Activated CD4-positive, alpha-beta T cell treated with anti-CD3 and anti-CD28 coated beads, Interleukin-2, Interleukin-6, amounts not matched to agents 100 ng/mL and 50 ng/mL, durations not matched to agents 16 hours and 8 hours (primary cell): ENCODE data around the gene BMP6.

Source experiments
- DNase-seq: peaks from one replicate; pipeline ENCODE4 v3.0.0-alpha.2; 2020

BMP6 gene

DNA sequence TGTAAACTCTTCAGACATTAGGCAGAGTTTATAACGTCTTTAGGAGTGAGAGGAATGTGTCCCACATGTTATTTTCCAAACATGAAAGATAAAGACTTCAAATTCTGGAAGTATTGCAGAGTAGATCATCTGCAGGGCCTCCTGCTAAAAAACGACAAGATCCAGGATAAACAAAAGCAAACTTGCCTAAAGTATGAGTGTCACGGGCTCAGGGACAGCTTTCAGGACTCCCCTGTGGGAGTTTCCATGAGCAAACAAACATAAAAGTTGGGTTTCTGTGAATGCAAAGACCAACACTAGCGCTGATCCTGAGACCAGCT, 107.8 kb downstream of the BMP6 start:
- DNase-seq = no peak

DNA sequence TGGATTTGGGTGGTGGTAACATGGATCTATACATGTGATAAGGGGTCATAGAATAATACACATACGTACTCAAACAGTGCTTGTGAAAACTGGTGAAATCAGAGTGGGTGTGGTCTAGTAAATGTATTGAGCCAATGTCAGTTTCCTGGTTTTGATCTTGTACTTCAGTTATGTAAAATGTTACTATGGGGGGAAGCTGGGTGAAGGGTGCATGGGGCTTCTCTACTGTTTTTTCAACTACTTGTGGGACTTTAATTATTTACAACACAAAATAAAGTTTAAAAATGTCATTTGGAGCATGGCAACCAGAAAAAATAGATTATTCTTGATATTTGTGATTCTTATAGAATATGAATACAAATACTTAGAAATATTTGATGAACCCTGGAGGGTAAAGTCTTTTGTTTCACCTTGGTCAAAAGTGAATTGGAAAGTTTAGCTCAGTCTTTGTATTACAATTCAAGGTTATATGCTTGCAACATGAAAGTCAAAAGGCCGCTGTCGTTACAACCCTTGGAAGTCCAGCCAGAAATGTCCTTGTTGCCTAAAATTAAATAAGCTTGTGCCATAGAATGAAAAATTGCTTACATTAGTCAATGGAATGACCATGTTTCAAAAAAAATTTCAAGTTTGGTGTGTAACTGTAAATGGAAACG, 110.6 kb downstream of the BMP6 start:
- DNase-seq = no peak

DNA sequence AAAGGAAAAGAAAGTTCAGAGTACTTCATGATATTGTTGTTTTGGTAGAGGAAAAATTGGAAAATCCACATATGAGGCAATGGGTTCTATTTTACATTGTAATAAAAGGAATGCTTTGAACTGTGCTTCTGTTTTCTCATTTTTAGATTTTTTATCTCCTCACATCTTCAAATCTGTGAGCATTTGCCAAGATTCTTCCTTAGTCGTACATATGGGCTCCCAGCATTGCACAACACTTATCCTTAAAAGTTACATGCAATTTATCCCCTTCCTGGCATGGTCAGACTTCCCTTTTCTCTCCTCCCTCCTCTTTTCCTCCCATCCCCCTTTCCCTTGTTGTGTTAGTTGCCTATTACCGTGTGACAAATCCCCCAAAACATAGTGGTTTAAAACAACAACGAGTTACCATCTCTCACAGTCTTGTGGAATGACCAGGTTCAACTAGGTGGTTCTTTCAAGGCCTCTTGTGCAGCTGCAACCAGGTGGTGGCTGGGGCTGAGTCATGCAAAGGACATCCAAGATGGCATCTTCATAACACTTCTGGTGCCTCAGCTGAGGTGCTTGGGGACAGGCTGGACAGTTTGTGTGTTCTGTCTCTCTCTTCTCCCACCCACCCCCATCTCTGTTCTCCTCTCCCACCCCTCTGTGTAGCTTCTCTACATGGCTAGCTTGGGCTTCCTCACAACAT, 116.0 kb downstream of the BMP6 start:
- DNase-seq = no peak

DNA sequence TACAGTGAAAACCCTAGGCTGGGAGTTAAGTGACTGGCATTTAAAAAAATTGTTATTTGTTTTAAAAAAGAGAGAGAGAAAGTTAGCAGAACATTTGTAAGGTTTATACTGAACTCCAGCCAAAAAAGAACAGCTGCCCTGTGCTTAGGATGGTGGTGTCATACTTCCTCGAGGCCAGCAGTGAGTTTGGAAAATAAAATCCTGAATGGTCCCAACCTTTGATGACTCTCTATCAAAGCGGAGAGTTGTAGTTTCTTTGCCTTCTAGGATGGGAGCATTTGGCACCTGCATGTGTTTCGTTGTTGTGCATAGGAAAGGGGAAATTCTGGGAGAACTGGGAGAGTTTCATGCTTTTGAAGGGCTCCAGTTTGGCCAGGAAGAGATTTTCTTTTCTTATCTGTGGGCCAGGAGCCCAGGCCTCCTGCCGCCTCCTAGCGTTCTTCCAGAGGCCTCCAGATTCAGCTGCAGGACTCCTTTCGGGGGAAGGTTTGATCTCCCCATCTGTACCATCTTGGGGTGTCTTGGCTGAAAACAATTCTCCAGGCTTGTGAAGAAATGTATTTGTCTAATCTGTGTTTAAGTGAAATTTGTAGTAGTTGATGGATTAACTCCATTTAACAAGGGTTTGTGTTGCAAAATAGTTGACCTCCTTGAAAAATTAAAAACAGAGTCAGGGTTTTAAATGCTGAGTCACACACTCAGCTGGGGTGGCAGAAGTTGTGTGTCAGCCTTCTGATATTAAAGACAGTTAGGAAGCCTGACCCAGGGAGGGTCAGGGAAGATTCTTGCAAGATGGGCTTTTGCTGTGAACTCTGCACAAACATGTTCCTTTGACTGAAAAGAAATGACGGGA, 121.3 kb downstream of the BMP6 start:
- no peak for DNase-seq

DNA sequence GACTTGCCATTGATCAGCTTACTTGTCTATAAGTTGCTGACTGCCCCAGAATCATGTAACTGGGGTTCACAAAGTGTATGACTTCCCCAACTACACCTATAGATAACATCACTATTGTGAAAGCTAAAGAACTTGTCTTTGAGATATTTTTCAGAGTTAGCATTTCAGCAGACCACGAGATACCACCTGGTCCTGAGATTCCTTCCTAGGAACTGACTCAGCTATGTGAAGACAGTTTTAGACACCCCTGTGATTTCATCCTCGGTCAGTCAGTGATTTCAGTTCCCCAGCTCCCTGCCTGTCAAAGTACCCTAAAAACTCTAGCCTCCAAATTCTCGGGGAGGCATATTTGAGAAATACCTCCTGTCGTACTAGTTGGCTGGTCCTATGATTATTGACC, 122.3 kb downstream of the BMP6 start:
- no peak for DNase-seq

DNA sequence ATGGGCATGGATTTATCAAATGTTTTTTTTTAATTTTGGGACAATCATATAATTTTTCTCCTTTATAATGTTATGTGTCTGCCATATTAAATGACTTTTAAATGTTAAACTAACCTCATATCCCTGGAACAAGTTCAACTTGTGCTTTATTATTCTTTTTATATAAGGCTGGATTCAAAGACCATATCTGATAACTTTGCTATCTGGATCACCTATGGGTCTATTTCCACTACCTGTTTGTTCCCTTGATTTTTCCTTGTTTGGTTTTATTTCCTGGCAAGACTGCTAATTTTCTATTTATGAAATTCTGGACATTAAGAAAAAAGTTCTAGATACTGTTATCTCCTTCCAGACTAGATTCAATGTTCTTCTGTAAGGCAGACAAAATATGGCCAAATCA, 125.9 kb downstream of the BMP6 start:
- no peak for DNase-seq

DNA sequence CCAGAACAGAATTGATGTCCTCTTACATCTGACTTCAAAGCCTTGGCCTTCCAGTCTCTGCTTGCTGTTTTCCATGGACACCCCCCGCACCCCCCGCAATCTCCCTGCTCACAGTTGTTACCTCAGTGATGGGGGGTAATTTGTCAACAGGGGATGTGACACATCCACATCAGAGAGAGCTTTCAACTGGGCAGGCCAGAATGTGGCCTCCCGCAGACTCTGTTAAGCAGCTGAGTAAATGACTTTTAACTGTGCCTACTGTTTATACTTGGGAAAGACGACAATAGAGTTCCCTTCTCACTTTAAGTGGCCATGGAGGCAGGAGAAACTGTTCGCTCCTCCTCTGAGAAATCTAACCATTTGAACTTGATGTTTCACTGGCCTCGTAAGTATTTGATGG, 133.7 kb downstream of the BMP6 start:
- DNase-seq = no peak

DNA sequence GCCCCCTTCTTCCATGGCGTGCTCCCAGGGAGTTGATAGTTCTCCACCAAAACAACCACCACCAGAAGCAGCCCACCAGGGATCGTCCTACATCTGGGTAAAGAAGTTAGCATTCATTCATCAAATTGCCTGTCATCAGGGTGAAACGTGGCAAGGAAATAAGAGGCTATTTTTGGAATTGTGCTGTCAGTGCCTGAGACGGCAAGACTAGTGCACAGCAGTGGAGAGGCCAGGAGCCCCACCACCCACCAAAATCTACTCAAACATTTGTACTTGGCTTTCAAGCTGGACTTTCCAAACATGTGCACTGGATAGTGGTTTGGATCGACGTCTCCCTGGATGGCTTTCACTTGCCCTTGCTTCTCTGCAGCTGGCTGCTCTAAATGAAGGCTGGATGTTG, 139.9 kb downstream of the BMP6 start:
- no peak for DNase-seq

DNA sequence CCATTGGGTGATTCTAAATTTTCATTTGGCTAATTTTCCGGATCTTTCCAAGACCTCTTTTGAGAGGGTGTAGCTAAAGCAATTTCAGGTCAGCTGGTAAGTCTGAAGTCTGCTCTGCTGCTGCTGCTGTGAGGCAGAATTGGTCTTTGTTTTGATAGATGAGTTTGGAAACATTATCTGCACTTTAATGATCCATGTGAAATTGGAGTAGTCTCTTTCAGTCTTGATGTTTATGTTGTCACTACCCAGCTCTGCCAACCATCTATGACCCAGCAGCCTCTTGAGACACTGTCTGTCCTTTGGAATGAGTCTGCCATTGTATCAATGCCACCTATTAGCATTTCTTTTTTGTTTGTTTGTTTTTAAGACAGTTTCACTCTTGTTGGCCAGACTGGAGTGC, 140.6 kb downstream of the BMP6 start:
- DNase-seq = no peak

DNA sequence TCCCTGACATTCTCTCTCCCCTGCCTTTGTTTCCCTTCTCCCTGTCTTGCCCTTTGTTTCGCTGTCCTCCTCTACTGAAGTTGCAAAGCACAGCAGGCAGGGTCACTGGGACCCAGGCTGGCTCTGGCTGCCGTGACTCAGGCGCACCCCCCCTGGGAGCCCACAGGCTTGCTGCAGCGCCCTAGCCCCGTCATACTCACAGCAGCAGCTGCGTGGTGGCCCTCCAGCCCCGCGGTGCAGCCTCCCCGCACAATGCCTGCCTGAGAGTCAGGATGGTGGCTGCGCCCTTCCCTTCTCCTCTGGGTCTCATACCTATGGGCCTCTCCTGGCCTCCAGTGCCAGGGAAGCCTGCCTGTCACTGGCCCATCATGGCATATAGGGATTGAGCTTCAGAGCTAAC, 143.0 kb downstream of the BMP6 start:
- DNase-seq = no peak

DNA sequence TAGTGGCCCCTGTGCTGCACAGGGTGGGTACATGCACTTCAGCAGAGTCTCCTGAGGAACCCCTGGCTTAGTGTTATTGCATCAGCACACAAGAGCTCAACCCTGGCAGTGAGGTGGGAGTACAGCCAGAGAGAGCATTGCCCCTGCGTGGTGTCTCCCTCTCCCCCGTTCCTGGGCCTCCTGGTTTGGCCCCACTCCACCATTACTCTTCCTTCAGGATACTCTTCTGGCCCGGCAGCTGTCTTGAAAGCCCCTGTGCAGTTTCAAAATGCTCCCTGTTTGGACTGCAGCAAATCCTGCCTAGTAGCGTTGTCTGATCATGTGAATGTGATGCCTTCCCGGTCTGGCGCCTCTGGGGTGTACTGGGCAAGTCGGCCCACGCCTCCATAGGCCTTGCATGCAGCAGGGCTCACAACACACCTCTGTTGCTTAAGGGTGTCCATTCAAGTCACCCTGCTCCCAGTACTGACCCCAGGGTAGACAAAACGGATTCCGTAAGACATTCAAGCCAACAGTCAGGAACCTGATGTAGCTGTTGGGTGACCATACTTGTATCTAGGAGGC, 152.6 kb downstream of the BMP6 start:
- DNase-seq = no peak

DNA sequence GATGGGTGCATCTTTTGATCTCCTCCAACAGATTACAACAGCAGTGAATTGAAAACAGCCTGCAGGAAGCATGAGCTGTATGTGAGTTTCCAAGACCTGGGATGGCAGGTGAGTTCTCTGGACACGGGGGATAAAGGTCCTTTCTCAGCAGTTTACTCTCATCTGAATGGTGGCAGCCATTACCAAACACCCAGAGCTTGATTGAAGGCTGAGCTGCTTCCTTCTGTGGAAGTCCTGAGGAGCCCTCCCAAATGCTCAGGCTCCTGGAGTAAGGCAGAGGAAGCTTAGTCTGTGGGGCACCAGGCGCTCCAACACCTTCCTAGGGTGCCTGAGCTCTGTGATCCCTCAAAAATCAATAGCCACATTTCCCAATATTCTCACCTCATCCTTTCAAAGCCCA, 153.1 kb downstream of the BMP6 start:
- no peak for DNase-seq

DNA sequence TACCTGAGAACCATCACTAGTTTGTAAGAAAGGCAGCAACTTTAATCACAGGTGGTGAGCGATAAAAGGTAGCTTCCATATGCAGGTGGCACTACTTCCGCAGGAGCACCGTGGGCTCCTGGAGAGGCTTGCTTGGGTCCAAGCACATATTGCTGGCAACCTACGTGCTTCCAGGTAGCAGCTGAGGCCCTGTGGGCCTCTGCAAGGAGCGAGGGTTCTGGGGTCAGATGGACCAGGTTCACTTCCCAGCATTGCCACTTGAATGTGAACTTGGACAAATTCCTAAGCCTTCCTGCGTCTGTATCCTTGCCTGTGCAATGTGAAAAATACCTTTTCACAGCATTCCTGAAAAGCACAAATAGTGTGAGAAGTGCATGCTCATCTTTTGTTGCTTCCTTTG, 153.7 kb downstream of the BMP6 start:
- no peak for DNase-seq

DNA sequence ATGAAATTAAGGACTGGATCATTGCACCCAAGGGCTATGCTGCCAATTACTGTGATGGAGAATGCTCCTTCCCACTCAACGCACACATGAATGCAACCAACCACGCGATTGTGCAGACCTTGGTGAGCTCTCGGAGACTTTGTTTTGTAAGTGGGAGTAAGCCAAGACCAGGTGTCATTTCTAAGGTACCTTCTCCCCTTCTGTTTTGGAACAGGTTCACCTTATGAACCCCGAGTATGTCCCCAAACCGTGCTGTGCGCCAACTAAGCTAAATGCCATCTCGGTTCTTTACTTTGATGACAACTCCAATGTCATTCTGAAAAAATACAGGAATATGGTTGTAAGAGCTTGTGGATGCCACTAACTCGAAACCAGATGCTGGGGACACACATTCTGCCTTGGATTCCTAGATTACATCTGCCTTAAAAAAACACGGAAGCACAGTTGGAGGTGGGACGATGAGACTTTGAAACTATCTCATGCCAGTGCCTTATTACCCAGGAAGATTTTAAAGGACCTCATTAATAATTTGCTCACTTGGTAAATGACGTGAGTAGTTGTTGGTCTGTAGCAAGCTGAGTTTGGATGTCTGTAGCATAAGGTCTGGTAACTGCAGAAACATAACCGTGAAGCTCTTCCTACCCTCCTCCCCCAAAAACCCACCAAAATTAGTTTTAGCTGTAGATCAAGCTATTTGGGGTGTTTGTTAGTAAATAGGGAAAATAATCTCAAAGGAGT, 154.2 kb downstream of the BMP6 start:
- no peak for DNase-seq

DNA sequence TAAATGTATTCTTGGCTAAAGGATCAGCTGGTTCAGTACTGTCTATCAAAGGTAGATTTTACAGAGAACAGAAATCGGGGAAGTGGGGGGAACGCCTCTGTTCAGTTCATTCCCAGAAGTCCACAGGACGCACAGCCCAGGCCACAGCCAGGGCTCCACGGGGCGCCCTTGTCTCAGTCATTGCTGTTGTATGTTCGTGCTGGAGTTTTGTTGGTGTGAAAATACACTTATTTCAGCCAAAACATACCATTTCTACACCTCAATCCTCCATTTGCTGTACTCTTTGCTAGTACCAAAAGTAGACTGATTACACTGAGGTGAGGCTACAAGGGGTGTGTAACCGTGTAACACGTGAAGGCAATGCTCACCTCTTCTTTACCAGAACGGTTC, 154.8 kb downstream of the BMP6 start:
- no peak for DNase-seq

DNA sequence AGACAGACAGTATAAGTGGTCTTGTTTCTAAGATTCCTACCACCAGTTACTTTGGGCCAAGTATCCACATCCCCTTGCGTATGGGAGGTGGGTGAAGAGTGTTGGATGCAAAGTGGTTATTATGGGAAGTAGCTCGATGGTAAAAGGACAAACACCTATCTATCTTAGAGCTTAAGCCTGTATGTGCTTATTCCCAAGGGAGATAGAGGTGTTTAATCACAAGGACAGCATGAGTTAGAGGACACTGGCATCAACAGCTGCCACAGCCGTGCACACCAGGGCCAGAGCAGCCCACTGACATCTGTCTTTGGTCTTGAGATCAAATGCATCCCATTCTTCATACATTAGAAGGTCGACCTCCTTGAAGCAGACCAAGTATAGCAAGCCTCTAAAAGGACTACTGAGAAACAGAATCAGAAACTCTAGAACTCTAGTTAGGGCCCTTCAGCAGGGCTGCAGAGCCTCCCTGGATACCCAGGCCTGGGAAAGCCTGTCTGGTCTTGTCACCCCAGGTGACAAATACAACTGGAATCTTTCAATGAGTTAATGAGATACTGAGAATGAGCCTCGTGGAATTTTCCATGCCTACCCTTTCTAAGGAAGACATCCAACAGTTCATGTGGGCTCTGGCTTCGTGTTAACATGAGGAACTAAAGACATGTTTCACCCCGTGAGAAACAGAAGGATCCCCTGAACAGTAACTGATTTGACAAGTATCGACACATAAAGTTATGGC, 156.0 kb downstream of the BMP6 start:
- DNase-seq = no peak

DNA sequence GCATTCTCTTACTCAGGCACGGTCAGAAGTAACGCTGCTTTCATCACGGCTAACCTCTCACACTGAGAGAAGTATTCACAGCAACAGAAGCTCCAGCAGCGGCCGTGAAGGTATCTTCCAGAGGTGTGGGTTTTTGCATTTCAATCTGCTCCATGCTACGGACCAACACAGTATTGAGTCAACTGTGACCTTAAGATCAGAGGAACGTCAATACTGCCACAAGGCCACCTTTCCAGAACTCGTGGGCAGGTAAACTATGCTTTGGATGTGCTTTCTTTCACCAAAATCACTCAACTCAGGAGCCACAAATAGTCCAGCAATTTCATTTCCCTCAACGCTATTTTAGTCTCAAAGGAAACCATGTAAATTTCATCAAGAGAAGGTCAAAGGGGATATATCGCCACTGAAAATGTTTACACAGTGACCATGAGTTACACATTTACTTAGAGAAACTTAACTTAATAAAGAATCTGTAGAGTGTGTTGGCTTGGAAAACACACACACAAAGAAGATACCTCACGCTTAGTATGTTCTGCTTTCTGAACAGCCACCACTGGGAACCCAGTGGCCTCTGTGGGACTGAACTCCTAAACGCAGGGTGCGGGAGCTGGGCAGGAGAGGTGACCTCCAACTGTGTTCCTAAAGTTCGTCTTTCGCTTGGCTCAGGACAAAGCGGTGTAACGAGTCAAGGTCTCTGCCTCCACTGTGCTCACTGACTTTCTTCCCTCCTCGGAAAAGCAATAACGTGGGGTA, 156.8 kb downstream of the BMP6 start:
- DNase-seq = no peak

DNA sequence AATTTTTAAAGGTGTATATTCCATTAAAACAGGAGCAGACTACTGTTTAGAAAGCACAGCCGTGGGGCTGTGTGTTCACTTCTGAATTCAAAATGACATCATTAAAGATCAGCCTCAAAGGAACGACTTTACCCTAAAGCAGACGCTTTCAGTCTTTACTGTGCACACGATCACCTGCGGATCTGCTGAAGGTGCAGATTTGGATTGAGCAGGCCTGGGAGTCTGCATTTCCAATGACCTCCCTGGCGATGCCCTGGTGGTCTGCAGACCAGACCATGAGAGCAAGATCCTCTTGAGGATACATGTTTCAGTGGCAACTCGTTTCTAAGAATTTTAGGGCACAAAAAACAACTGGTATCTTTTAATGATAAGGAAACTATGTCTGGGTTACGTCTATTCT, 157.5 kb downstream of the BMP6 start:
- no peak for DNase-seq

DNA sequence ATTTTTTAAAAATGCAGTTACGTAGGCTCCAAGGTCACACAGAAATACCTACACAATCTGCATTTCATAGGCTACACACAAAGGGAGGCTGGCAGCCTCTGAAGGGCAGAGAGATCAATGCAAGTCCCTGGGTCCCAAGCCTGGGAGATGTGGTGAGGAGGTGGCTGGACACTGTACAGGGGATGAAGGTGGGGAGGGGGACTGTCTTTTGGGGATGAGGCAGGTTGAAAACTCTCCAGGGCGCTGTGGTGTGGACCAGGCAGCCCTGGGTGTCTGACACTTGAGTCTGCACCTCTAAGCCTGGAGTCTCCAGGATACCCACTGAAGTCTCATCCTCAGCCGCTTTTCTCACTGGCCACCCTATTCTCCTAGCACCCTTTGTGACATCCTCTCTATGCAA, 160.2 kb downstream of the BMP6 start:
- no peak for DNase-seq

DNA sequence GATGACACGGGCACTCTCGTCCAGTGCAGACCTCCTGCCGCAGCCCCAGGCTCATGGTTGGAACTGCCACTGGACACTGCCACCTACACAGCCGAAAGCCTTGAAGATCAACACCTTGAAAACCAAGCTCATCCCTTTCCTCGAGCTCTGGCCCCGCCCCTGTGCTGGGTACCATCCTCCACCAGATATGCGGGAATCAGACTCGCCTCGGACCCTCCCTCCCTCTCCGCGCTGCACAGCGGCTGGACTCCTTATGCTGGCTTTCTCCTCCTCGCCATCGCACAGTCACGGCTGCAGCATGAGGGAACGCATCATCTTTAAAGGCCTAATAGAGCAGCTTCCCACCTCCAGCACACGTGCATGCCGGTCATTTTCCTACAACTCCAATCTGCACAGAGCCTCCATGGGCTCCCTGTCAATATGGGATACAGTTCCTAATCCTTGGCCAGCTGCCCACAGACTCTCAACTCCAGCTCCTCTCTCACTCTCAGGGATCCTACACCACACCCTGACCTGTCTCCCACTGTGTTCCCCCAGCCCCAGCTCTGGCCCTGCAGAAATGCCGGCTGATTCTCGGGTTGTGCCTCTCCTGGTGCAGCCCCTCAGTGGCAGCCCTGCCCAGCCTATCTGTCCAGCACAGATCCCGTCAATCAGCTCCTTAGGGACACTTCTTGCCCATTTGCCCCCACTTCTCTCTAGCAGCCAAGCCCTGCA, 161.5 kb downstream of the BMP6 start:
- no peak for DNase-seq
